Smooth muscle cell of trachea (primary cell): ENCODE results near the gene PITPNM3. TPM values are rescaled to one million over a fixed set of nuclear protein-coding genes. Genes with fewer than 3 reads are reported as not detected.

Experiments used
- total RNA-seq: library from RNA; depleted of rRNA; stranded (reverse); fragments of >200 nt; gene quantifications from 2 replicates; pipeline ENCODE4 v1.2.1, GENCODE V29; 2014

PITPNM3 gene
- total RNA-seq: 0.44 and 0.50 TPM in 2 replicates

GRCh38 chr17:6556121-6557039 is at the start of gene PITPNM3:
Gene PITPNM3 (minus strand): TSS chr17:6556555. CDS start chr17:6556406, 149 bp downstream.

GRCh38 chr17:6443692-6444570 is 112.4 kb downstream of the PITPNM3 start, which contains the start of gene PIMREG:
Gene PIMREG (plus strand): TSS chr17:6444455. CDS start chr17:6445111, 656 bp downstream.

GRCh38 chr17:6435051-6435450 is 121.3 kb downstream of the PITPNM3 start, which contains the start of gene AIPL1:
Gene AIPL1 (minus strand): TSS chr17:6435121. CDS start chr17:6435104, 17 bp downstream.

Other genes with a start within 250 kb of the PITPNM3 start
- 0.17 TPM in 1 of 2 replicates, not detected in the other for gene AIPL1, start 121.4 kb downstream of the PITPNM3 start, total RNA-seq
- gene PIMREG, start 112.1 kb downstream of the PITPNM3 start, total RNA-seq: 3.1 and 25.3 TPM in 2 replicates
- gene KIAA0753, start 84.2 kb upstream of the PITPNM3 start, total RNA-seq: 10.5 and 18.9 TPM in 2 replicates
- 68.1 and 231 TPM in 2 replicates for gene TXNDC17, start 84.5 kb upstream of the PITPNM3 start, total RNA-seq
- 3.0 and 9.5 TPM in 2 replicates for gene MED31, start 95.0 kb upstream of the PITPNM3 start, total RNA-seq
- 0.58 and 1.2 TPM in 2 replicates for gene C17orf100, start 95.2 kb upstream of the PITPNM3 start, total RNA-seq
- gene SLC13A5, start 156.8 kb upstream of the PITPNM3 start, total RNA-seq: not detected in 2 replicates
- gene XAF1, start 199.5 kb upstream of the PITPNM3 start, total RNA-seq: 20.4 and 32.1 TPM in 2 replicates
- gene FBXO39, start 219.7 kb upstream of the PITPNM3 start, total RNA-seq: 0.15 TPM in 1 of 2 replicates, not detected in the other